Eye (tissue), 1 donor: ENCODE measurements around the gene HIPK2.
A peak's percentile ranks its signal among the peaks of the same experiment; 100 is the strongest.

Experiments used
- DNase-seq: peaks from one replicate; pipeline ENCODE4 v3.0.0-alpha.2; 2015

Gene HIPK2

GRCh38 chr7:139667377-139667776 lies 110.4 kb downstream of the HIPK2 start:
- DNase-seq, result no peak

DNA sequence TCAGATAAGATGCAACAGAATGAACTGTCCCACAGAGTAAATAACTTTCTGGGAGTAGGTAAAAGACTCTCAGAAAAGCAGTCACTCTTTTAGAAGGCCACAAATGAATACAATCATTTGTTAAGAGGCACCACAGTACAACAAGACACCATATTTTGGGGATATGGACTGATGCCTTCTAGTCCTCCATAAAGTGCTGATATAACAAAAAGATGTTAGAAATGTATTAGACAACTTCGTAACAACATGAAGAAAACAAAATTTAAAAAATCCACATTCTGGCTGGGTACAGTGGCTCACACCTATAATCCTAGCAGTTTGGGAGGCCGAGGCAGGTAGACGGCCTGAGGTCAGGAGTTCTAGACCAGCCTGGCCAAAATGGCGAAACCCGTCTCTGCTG lies 111.3 kb downstream of the HIPK2 start:
- no peak for DNase-seq

GRCh38 chr7:139664434-139664833 lies 113.4 kb downstream of the HIPK2 start:
- DNase-seq, result no peak

DNA sequence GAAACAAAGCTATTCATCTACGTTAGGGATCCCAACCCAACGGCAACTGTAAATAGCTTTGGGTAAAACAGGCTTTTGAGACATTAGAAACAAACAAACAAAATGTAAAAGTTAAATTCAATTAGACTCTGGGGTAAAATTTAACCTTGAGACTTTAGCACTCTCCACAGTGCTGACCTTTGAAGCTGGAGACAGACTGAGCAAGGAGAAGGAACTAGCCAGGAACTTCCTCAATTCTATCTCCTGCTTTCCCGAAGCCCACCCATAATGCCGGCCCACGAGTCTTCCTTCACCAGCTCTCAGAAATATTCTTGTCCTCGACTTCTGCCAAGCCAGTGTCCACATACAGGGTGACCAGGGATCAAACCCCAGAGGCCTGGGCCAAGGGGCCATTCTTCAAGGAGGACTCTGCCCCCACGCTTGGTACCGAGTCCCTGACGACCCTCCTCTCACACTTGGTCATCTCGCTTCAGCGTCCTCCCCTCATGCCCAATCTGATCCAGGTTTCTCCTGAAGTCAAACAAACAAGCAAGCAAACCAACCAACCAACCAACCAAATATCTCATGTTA lies 114.1 kb downstream of the HIPK2 start:
- no peak for DNase-seq

DNA sequence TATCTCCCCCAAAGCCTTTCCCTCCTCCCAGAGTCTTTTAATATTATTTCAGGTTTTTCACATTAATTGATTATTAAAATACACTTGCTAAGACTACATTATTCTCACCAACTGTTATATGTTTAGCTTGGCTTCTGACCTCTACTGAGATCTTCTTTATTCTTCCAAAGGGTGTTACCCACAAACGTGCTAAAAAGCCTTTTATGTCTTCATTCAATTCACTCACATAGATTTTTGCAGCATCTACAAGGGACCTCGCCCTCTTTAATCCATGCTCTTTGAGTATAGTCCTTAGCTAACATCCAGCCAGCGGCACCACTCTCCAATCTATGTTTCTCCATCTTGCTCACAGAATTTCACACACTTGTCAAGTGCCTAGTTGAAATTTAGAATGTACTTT lies 115.9 kb downstream of the HIPK2 start:
- DNase-seq, result no peak

- DNase-seq, result no peak
Measured at GRCh38 chr7:139661043-139661440, 116.8 kb downstream of the HIPK2 start.

DNA sequence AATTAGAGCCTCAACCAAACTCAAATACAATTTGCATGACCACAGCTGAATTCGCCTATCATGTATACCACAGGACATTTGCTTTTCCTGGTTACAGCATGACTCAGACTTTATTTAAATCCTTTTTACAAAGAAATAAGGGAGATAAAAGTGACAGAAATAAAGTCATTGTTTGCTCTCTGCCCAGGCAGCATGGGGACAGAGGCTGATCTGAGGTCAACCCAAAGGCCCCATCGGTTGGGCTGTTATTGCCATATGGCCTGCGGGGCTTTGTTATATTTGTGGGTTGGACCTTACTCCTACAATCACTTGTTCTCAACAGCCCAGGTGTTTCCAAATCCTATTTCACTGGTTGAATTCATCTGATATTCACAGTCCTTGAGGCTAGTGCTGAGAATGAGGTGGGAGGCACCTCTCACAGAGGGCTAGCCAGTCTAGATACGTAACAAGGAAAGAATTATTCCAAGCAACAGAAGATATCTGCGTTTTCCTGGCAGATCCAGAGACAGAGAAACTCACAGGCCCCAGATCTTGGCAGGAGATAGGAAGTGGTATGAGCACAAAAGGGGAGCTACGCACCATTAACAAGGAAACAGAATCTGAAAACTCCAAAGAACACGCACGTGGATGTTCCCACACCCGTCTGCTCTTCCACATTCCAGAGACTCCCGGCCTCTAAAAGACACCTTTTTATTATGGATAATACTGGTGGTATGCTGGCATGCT lies 117.3 kb downstream of the HIPK2 start:
- DNase-seq, result no peak

DNA sequence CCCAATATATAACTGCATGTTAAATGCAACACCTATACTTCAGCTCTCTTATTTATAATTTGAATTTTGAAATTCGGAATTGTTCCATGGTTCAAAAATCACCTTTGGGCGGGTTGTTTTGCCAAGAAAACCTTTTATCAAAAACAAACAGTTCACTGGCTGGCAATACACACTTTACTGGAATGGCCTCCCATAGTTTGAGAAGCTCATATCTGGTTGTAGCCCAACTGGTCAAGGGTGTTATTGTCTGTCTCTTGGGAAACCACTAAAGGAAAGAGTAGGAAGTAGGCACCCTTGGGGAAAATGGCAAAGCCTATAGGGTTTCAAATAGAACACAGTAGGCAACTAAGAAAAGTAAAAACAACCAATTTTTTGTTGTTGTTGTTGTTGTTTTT lies 117.9 kb downstream of the HIPK2 start:
- no peak for DNase-seq

GRCh38 chr7:139658908-139659675 lies 118.7 kb downstream of the HIPK2 start:
- DNase-seq, result peak; percentile 84

DNA sequence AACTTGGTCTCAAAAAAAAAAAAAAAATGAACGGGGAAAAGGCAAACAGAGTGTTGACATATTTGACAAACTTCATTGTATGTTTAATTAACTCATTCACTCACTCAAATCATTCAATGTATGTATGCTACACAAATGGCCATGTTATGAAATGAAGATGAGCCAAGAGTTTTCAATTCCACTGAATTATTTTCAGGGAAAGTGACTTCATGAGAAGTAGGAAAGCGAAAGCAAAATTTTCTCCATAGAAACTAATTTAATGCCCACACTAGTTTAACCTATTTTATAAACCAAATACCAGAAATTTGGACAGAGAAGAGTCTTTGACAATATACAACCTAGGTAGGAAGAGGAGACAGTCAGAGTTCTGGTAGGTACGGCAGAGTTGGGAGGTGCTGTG lies 119.5 kb downstream of the HIPK2 start:
- no peak for DNase-seq

DNA sequence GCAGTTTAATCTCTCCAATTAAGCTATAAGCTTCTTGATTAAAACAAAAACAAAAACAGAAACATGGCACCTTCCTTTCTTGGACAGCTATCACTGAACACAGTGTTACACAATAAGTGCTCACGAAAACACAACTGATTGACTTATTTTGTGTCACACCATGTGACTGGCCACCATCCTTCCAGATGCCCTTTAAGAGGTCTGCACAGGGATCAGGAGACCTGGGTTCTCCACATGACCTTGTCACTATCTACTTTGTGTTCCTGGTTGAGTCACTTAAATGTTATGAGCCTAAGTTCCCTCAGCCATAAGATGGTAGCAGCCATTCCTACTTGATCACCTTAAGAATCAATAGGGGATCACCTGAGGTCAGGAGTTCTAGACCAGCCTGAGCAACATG lies 120.1 kb downstream of the HIPK2 start:
- DNase-seq, result no peak

- DNase-seq, result no peak
Measured at GRCh38 chr7:139656387-139656786, 121.4 kb downstream of the HIPK2 start.

DNA sequence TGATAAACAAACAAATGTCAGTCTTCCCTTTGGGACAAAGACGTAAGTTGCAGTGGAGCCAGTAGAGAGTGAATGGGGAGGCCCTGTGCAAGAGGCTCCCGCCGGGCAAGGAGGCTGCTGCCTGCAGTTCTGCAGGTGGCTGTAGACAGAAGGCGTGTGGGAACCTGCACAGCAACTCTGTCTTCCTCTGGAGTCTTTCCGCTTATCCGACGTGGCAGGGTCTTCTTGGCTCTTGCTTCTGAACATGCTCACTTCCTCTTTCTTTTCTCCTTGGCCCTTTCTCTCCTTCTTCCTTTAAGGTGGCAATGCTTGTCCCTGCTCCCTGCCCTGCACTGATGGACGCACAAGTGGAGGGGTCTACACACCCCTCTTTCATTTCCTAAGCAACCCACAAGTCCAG lies 122.5 kb downstream of the HIPK2 start:
- DNase-seq, result no peak

- no peak for DNase-seq
Measured at GRCh38 chr7:139654276-139655181, 123.3 kb downstream of the HIPK2 start.

DNA sequence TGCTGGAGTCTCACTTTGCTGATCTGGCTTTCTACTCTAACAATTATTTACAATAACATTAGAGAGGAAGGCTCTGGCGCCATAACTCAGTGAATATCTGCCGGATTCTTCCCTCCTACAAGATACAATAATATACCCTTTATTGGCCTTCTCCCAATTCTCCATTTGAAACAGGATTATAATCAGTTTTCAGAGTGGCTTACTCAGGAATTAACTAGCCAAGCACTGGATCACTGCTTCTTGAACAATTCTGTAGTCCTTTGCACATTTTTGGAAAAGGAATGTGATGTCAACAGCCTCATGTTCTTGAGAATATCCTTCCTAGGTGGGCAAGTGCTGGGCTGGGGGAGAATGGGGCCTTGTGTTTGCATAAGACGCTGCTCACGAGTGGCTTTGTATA lies 125.9 kb downstream of the HIPK2 start:
- no peak for DNase-seq

DNA sequence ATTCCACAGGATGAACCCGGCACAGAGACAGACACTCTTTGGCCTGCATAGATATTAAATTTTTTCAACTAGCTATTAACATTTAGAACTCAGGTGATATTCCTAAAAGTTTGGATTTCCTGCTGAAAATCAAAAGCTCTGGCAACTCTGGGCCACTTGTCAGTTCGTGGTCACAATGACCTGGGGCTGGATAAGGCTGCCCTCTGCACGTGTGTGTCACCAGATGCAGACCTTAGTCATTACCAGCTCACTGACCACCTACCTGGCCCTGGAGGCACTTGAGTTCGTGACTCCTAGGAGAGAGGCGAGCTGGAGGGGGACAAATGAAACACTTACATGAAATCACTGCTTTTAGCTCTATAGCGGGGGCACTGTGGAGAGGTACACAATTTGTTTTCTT lies 126.5 kb downstream of the HIPK2 start:
- DNase-seq, result no peak

DNA sequence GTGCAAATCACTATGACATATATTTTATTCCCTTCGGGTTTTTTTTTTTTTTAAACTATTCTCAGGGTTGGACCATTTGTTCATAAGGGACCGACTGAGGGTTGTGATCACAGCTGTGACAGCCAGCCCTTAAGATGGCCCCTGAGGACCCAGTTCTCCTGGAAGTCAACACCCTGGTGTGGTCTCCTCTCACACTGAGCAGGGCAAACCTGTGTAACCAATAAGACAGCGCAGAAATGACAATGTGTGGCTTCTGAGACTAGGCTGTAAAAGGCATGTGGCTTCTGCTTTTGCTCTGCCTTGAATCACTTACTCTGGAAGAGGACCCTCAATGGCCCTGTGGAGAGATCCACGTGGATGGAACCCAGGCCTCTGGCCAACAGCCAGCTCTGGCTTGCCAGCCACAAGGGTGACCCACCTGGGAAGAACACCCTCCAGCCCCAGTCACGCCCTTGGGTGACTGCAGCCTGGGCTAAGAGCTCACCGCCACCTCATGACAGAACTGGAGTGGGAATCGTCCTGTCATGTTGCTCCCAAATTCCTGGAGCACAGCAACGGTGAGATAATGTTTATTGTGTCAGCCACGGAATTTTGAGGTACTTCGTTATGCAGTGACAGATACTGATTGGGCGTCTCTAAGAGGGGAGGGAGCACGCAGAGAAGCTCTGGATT lies 127.2 kb downstream of the HIPK2 start:
- no peak for DNase-seq

GRCh38 chr7:139648941-139649425 lies 128.8 kb downstream of the HIPK2 start:
- peak; percentile 64 for DNase-seq

- peak; percentile 70 for DNase-seq
Measured at GRCh38 chr7:139648391-139648861, 129.4 kb downstream of the HIPK2 start.

DNA sequence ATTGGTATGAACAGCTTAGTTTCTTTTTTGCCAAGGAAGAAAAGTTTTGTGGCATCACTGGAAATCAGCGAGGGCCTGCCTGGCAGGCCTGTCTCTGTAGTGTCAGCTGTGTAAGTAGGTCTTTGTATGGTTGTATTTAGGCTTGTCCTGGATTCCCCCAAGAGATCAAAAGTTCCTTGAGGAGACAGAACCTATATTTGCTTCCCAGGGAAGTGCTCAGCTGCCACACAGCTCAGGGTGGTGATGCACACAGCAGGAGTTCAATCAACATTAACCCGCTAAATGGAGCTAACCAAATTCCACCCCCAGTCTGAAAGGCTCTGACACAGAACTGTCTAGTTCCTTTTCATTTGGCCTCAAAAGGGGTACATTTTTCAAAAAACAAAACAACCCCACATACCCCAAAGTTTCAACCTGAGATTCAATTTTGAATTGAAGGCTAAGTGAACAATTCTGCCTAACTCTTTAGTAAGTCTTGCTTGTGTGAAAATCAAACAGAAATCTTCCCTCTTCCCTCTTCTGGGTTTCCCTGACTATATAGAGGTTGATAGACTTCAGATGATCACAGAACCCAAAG lies 129.9 kb downstream of the HIPK2 start:
- DNase-seq, result no peak

DNA sequence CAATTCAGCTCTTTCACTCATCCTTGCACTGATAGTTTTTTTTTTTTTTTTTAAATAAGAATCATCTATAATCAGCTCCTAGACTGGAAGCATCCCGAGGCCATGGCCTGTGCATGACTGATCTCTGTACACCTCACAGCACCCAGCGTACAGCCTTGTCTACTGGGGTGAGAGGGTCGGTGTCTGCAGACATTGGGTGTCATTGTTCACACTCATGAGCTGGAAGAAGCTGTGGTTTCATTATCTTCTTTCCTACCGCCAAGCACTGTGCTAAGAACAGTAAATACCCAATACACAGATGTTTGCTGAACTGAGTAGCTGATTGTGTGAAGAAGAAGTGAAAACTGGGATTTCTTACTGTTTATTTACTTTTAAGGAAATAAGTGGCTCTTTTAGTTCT lies 130.7 kb downstream of the HIPK2 start:
- no peak for DNase-seq

- DNase-seq, result no peak
Measured at GRCh38 chr7:139646566-139646965, 131.2 kb downstream of the HIPK2 start.
